Measurements from ENCODE around the gene INAVA. TPM values are rescaled to one million over a fixed set of nuclear protein-coding genes. Genes with fewer than 3 reads are reported as not detected.

Gene INAVA, protein sequence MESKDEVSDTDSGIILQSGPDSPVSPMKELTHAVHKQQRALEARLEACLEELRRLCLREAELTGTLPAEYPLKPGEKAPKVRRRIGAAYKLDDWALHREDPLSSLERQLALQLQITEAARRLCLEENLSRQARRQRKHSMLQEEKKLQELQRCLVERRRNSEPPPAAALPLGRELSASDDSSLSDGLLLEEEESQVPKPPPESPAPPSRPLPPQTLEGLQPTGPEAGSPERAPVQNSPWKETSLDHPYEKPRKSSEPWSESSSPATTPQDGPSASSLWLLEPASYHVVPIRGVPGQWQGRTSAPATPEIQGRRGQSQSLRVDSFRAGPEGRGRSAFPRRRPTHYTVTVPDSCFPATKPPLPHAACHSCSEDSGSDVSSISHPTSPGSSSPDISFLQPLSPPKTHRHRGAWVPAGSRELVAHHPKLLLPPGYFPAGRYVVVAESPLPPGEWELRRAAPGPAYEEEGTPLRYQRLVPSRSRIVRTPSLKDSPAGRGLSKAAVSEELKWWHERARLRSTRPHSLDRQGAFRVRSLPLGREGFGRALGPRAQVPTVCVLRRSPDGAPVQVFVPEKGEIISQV
- under 1 TPM in 3 of 4 donors, not detected in 1; 0.09 to 0.95 (median 0.12) TPM for total RNA-seq

GRCh38 chr1:200894712-200895442 lies at the start of gene INAVA:
INAVA (plus strand) TSS chr1:200894900; CDS start chr1:200898401, 3,501 bp downstream.
- DNase-seq (ENCODE audit: low spot score) (no peak), ATAC-seq (ENCODE audit: low FRiP score) (no peak)
- TF ChIP-seq, protein P1, sequence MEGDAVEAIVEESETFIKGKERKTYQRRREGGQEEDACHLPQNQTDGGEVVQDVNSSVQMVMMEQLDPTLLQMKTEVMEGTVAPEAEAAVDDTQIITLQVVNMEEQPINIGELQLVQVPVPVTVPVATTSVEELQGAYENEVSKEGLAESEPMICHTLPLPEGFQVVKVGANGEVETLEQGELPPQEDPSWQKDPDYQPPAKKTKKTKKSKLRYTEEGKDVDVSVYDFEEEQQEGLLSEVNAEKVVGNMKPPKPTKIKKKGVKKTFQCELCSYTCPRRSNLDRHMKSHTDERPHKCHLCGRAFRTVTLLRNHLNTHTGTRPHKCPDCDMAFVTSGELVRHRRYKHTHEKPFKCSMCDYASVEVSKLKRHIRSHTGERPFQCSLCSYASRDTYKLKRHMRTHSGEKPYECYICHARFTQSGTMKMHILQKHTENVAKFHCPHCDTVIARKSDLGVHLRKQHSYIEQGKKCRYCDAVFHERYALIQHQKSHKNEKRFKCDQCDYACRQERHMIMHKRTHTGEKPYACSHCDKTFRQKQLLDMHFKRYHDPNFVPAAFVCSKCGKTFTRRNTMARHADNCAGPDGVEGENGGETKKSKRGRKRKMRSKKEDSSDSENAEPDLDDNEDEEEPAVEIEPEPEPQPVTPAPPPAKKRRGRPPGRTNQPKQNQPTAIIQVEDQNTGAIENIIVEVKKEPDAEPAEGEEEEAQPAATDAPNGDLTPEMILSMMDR (IDR thresholded peaks at IDR 0.05): no peak

DNA sequence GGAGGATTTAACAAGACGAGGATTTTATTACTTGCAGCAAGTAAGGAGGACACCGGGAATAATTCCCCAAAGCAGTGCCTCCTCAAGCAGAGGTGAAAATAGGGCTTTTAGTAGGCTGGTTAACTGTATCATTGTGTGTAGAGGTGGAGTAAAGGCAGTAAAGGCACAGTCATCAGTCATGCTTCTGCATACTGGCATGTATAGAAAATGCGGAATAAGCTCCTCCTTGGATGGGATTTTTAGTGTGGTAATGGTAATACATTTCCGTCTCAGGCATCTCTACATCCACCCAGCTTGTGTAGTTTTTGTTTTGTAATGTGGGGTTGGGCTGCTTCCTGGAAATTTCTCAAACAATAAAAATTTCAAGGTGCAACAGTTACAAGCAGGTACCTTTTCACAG lies 49.3 kb upstream of the INAVA start:
- no peak for DNase-seq (ENCODE audit: low spot score)
- no peak for ATAC-seq (ENCODE audit: low FRiP score)
- TF ChIP-seq, protein P1 (IDR thresholded peaks at IDR 0.05): no peak

- TF ChIP-seq, protein P1 (IDR thresholded peaks at IDR 0.05): no peak
- ATAC-seq (ENCODE audit: low FRiP score) (no peak), DNase-seq (ENCODE audit: low spot score) (no peak)
These were observed 48.3 kb upstream of the INAVA start for GRCh38 chr1:200846398-200846797.

DNA sequence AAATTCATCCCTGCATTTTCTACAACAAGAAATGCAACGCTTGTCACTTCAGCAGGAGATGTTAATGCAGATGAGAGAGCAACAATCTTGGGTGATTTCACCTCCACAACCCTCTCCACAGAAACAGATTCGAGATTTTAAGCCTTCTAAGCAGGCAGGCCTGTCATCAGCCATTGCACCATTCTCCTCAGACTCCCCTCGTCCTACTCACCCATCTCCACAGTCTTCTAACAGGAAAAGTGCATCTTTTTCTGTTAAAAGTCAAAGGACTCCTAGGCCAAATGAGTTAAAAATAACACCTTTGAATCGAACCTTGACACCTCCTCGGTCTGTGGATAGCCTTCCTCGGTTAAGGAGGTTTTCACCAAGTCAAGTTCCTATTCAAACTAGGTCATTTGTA lies 45.3 kb upstream of the INAVA start:
- no peak for DNase-seq (ENCODE audit: low spot score)
- no peak for ATAC-seq (ENCODE audit: low FRiP score)

DNA sequence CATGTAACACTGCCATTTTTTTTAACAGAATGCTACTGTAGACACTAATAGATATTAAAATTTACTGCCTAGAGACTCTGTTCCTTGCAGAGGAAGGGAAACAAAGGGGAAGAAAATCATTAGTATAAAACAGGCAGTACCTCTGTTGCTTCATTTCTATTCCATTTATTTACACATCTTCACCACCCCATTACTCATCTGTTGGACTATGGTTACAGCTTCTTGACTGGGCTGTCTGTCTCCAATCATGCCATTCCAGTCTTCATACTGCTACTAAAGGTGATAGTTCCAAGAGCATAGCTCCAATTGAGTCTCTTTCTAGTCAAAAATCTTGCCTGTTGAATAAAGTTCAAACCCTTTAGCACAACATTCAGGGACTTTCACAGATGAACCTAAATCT lies 44.1 kb upstream of the INAVA start:
- ATAC-seq (ENCODE audit: low FRiP score): no peak
- TF ChIP-seq, protein P1 (IDR thresholded peaks at IDR 0.05): no peak
- DNase-seq (ENCODE audit: low spot score): no peak

More for the DNA sequence above, 45.3 kb upstream of the INAVA start:
- TF ChIP-seq, protein P1 (IDR thresholded peaks at IDR 0.05): no peak

- TF ChIP-seq, protein P1 (IDR thresholded peaks at IDR 0.05): no peak
- DNase-seq (ENCODE audit: low spot score) (no peak), ATAC-seq (ENCODE audit: low FRiP score) (no peak)
These were observed 37.9 kb upstream of the INAVA start for GRCh38 chr1:200856716-200857357.
